Suppressor macrophage (primary cell): ENCODE data around the gene SLC35G6.
"Not testable (repeated sequence)": the region's sequence is repeated elsewhere in the genome, so short reads cannot be mapped to it uniquely, and the experiment has no call there.

Source experiments
- DNase-seq, 4 experiments: peaks; one replicate each; pipeline ENCODE4 v3.0.0-alpha.2; 2020 to 2022
- total RNA-seq, 17 experiments: gene quantifications; one replicate each; lab custom pipeline; 2026; ENCODE audit warnings: mixed read lengths in 6 of 17, inconsistent platforms in 3 of 17; lab: John Stamatoyannopoulos, UW

The SLC35G6 gene
- 0 to 1.1 (median 0) reads per million in 17 experiments for total RNA-seq

GRCh38 chr17:7481275-7481674, at the start of gene SLC35G6:
Gene SLC35G6, plus strand, starts transcription at chr17:7481446. Its CDS starts 71 bp downstream, at chr17:7481517.
- not testable (repeated sequence) for DNase-seq

- no peak for DNase-seq
Measured at GRCh38 chr17:7432296-7432695, 49.0 kb upstream of the SLC35G6 start.

- peak; percentile 57 to 80 (median 68) for DNase-seq
Measured at GRCh38 chr17:7435676-7436555, 45.3 kb upstream of the SLC35G6 start.

GRCh38 chr17:7436556-7437368, 44.5 kb upstream of the SLC35G6 start:
- DNase-seq, result peak; percentile 86 to 95 (median 90)

GRCh38 chr17:7437369-7437863, 43.8 kb upstream of the SLC35G6 start:
- DNase-seq, result no peak

- peak; percentile 63 to 91 (median 78) for DNase-seq
Measured at GRCh38 chr17:7437950-7438614, 43.2 kb upstream of the SLC35G6 start.

- DNase-seq, result no peak
Measured at GRCh38 chr17:7438656-7439460, 42.4 kb upstream of the SLC35G6 start.

- peak in 1 of 4 experiments; percentile 24 for DNase-seq
Measured at GRCh38 chr17:7439462-7440112, 41.7 kb upstream of the SLC35G6 start, which contains the start of gene FGF11. Gene FGF11, plus strand, starts transcription at chr17:7439512. Its CDS starts 109 bp downstream, at chr17:7439621.

GRCh38 chr17:7440113-7440833, 41.0 kb upstream of the SLC35G6 start:
- DNase-seq, result peak; percentile 31 to 71 (median 56)

GRCh38 chr17:7440834-7441195, 40.4 kb upstream of the SLC35G6 start:
- DNase-seq, result peak in 2 of 4 experiments; percentile 24 to 29

- no peak for DNase-seq
Measured at GRCh38 chr17:7441266-7441665, 40.0 kb upstream of the SLC35G6 start.

GRCh38 chr17:7442142-7442541, 39.1 kb upstream of the SLC35G6 start:
- no peak for DNase-seq

GRCh38 chr17:7443499-7444485, 37.5 kb upstream of the SLC35G6 start:
- no peak for DNase-seq

GRCh38 chr17:7444682-7445618, 36.3 kb upstream of the SLC35G6 start, which contains the start of gene CHRNB1:
Gene CHRNB1, plus strand, starts transcription at chr17:7445061. Its CDS starts 67 bp downstream, at chr17:7445128.
- DNase-seq, result peak; percentile 75 to 91 (median 80)

GRCh38 chr17:7445619-7445968, 35.7 kb upstream of the SLC35G6 start:
- DNase-seq, result no peak

- DNase-seq, result no peak
Measured at GRCh38 chr17:7448461-7448860, 32.8 kb upstream of the SLC35G6 start.

- no peak for DNase-seq
Measured at GRCh38 chr17:7459961-7460545, 21.2 kb upstream of the SLC35G6 start.
